Measurements from ENCODE around the gene RNF144A. TPM values are rescaled to one million over a fixed set of nuclear protein-coding genes. Genes with fewer than 3 reads are reported as not detected.

The RNF144A gene
- total and polyA plus RNA-seq, 2 of the 13 experiments (the other 11 are each of a cell fraction or from before 2014, with no cell fraction given): 13.9 to 16.5 TPM

DNA sequence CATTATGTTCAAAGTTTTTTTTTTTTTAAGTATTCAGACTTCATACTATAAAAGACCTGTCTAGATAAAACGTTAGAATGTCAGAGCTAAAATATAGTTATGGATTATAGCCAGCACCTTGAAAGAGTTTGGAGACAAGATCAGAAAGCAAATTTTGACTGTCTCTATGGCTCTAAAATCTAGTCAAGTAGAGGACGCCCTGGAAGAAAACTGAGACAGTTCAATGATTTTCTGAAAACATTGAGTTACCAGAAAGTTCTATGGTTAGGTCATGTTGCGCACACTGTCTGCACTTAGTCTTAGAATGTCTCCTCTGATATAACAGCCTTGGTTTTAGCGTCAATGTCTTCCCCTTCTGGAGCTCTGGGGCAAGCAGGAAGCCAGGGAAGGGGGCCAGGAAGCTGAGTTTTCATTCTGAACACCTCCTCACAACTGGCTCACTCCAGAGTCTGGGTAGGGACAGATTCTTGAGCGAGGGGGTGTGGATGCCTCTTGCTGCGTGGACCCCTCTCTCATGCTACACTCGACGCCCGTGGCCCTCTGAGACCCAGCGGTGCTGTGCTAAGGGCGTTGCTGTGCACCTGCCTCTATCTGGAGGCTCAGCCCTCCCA lies 99.5 kb downstream of the RNF144A start:
- Histone ChIP-seq H3K9ac (ENCODE audit: insufficient read depth, low read depth, low read length) (no peak overlapping the region), H3K4me1 (ENCODE audit: insufficient read depth, low read length) (no peaks in the 10 kb centered on the region), H3K79me2 (ENCODE audit: insufficient read depth, low read length) (no peaks in the 10 kb centered on the region), H2AFZ (ENCODE audit: low read length) (no peak overlapping the region), H3K36me3 (replicated peaks in 1 of 2; ENCODE audit: control insufficient read depth in 1 of 2, insufficient read depth in 2 of 2, low read length in 2 of 2) (peaks cover 8 to 26% of the 10 kb centered on the region in 2 experiments), H4K20me1 (ENCODE audit: insufficient read depth, low read length) (no peaks in the 10 kb centered on the region), H3K27me3 (ENCODE audit: control insufficient read depth in 1 of 2, insufficient read depth in 2 of 2, low read length in 2 of 2) (no peaks in the 10 kb centered on the region), H3K4me3 (replicated peaks in 1 of 3; ENCODE audit: insufficient read depth in 1 of 3, low read depth in 2 of 3, low read length in 3 of 3) (no peak overlapping the region), H3K4me2 (ENCODE audit: low read depth, low read length) (no peak overlapping the region), H3K9me3 (ENCODE audit: low read length) (no peaks in the 10 kb centered on the region), H3K27ac (ENCODE audit: extremely low read length, insufficient read depth, low read length) (no peak overlapping the region)
- in situ Hi-C loops (cut with HindIII; ENCODE audit: extremely low pct_ligation_motif_present, low pct_unique_long_range_greater_than_20kb) (no loop called here), intact Hi-C loops (cut with micrococcal nuclease; ENCODE audit: unreplicated experiment) (no loop called here)
- no TSS peak for BruUV-seq (replicated peaks)
- WGBS (ENCODE audit: low lambda C conversion rate): 94% methylated on average over 11 of the region's 11 CpGs
- ATAC-seq (no peak), FAIRE-seq (no peak), DNase-seq (ENCODE audit: low spot score) (no peak)
- POLR2A ChIA-PET: no interaction called here
- CTCF ChIA-PET (ENCODE audit: low intra/inter-chr PET ratio, low total read pairs): no interaction called here
- TF ChIP-seq, protein P1, sequence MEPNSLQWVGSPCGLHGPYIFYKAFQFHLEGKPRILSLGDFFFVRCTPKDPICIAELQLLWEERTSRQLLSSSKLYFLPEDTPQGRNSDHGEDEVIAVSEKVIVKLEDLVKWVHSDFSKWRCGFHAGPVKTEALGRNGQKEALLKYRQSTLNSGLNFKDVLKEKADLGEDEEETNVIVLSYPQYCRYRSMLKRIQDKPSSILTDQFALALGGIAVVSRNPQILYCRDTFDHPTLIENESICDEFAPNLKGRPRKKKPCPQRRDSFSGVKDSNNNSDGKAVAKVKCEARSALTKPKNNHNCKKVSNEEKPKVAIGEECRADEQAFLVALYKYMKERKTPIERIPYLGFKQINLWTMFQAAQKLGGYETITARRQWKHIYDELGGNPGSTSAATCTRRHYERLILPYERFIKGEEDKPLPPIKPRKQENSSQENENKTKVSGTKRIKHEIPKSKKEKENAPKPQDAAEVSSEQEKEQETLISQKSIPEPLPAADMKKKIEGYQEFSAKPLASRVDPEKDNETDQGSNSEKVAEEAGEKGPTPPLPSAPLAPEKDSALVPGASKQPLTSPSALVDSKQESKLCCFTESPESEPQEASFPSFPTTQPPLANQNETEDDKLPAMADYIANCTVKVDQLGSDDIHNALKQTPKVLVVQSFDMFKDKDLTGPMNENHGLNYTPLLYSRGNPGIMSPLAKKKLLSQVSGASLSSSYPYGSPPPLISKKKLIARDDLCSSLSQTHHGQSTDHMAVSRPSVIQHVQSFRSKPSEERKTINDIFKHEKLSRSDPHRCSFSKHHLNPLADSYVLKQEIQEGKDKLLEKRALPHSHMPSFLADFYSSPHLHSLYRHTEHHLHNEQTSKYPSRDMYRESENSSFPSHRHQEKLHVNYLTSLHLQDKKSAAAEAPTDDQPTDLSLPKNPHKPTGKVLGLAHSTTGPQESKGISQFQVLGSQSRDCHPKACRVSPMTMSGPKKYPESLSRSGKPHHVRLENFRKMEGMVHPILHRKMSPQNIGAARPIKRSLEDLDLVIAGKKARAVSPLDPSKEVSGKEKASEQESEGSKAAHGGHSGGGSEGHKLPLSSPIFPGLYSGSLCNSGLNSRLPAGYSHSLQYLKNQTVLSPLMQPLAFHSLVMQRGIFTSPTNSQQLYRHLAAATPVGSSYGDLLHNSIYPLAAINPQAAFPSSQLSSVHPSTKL (CRISPR knock-in tag; IDR thresholded peaks at IDR 0.05): no peak
- TF ChIP-seq NKX3-1 (CRISPR knock-in tag; IDR thresholded peaks at IDR 0.05): no peak
- no peak for TF ChIP-seq SMARCC2 (IDR thresholded peaks at IDR 0.05)
- no peak for TF ChIP-seq SNRNP70 (IDR thresholded peaks at IDR 0.05; ENCODE audit: low read depth, low read length)
- TF ChIP-seq, protein P2, sequence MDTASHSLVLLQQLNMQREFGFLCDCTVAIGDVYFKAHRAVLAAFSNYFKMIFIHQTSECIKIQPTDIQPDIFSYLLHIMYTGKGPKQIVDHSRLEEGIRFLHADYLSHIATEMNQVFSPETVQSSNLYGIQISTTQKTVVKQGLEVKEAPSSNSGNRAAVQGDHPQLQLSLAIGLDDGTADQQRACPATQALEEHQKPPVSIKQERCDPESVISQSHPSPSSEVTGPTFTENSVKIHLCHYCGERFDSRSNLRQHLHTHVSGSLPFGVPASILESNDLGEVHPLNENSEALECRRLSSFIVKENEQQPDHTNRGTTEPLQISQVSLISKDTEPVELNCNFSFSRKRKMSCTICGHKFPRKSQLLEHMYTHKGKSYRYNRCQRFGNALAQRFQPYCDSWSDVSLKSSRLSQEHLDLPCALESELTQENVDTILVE (CRISPR knock-in tag; IDR thresholded peaks at IDR 0.05): no peak
- TF ChIP-seq JUND (CRISPR knock-in tag; IDR thresholded peaks at IDR 0.05): no peak
- TF ChIP-seq, protein P3, sequence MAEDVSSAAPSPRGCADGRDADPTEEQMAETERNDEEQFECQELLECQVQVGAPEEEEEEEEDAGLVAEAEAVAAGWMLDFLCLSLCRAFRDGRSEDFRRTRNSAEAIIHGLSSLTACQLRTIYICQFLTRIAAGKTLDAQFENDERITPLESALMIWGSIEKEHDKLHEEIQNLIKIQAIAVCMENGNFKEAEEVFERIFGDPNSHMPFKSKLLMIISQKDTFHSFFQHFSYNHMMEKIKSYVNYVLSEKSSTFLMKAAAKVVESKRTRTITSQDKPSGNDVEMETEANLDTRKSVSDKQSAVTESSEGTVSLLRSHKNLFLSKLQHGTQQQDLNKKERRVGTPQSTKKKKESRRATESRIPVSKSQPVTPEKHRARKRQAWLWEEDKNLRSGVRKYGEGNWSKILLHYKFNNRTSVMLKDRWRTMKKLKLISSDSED (CRISPR knock-in tag; IDR thresholded peaks at IDR 0.05): no peak
- TF ChIP-seq, protein P4, sequence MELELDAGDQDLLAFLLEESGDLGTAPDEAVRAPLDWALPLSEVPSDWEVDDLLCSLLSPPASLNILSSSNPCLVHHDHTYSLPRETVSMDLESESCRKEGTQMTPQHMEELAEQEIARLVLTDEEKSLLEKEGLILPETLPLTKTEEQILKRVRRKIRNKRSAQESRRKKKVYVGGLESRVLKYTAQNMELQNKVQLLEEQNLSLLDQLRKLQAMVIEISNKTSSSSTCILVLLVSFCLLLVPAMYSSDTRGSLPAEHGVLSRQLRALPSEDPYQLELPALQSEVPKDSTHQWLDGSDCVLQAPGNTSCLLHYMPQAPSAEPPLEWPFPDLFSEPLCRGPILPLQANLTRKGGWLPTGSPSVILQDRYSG (CRISPR knock-in tag; IDR thresholded peaks at IDR 0.05): no peak
- no peak for TF ChIP-seq ZNF224 (CRISPR knock-in tag; IDR thresholded peaks at IDR 0.05)
- no peak for TF ChIP-seq ZNF788 (CRISPR knock-in tag; IDR thresholded peaks at IDR 0.05; ENCODE audit: borderline replicate concordance)
- TF ChIP-seq RFXAP (CRISPR knock-in tag; IDR thresholded peaks at IDR 0.05; ENCODE audit: borderline replicate concordance): no peak
- no peak for TF ChIP-seq ZNF333 (CRISPR knock-in tag; IDR thresholded peaks at IDR 0.05; ENCODE audit: borderline replicate concordance)
- TF ChIP-seq, protein P5, sequence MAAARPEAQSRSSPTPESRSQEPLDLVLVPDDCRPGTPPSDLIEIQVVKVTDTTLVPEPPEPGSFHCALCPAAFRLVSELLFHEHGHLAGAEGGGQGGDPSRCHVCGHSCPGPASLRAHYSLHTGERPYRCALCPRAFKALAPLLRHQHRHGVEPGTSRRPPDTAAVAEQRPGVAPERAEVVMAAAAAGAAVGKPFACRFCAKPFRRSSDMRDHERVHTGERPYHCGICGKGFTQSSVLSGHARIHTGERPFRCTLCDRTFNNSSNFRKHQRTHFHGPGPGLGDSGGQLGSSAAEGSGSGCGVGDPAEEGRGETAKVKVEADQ (CRISPR knock-in tag; IDR thresholded peaks at IDR 0.05; ENCODE audit: borderline replicate concordance): no peak
- TF ChIP-seq, protein P6, sequence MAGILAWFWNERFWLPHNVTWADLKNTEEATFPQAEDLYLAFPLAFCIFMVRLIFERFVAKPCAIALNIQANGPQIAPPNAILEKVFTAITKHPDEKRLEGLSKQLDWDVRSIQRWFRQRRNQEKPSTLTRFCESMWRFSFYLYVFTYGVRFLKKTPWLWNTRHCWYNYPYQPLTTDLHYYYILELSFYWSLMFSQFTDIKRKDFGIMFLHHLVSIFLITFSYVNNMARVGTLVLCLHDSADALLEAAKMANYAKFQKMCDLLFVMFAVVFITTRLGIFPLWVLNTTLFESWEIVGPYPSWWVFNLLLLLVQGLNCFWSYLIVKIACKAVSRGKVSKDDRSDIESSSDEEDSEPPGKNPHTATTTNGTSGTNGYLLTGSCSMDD (CRISPR knock-in tag; IDR thresholded peaks at IDR 0.05): no peak
- TF ChIP-seq ZNF589 (CRISPR knock-in tag; conservative IDR thresholded peaks at IDR 0.05): no peak
- TF ChIP-seq REPIN1 (CRISPR knock-in tag; IDR thresholded peaks at IDR 0.05; ENCODE audit: borderline replicate concordance, low read depth): no peak

Measured in HepG2 (cell line).